Colon (tissue), 2 donors: ENCODE data around the gene NOL4L.

Experiments
- FAIRE-seq: peaks from 2 replicates; lab custom pipeline; 2012; peaks lifted over from hg19 to GRCh38; lab: Jason Lieb, UNC
- donor health status: control.
- donor health status: control.

The NOL4L gene

DNA sequence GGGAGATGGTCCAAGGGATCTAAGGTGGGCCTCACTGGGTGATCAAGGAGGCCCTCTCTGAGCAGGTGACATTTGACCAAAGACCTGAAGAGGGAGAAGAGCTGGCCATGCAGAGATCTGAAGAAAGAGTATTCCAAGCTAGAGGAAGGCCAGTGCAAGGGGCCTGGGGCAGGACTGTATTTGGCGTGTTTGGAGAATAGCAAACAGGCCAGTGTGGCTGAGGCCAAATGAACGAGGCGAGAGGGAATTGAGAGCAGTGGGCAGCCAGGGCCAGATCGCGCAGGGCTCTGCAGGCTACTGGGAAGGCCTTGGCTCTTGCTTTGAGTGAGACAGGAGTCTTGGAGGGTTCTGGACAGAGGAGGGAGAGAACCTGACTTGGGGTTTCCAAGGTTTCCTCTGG lies 9.3 kb downstream of the NOL4L start:
- FAIRE-seq = no peak

DNA sequence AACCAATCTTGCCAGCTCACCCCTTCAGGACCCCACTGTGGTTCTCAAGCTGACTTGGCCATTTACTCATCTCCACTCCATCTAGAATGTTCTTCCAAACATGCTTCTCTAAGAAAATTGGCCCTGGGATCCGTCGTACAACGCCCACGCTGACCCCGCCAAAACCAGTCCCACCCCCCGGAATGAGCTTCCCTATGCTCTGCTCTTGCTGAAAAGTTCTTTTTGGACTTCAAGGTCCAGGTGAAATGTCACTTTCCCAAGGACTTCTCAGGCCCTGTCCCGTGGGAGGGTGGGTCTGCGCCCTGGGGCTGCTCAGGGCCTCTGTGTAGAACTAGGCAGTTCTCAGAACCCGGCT lies 9.9 kb downstream of the NOL4L start:
- no peak for FAIRE-seq

- no peak for FAIRE-seq
Measured at GRCh38 chr20:32574296-32575226, 10.6 kb downstream of the NOL4L start.

- FAIRE-seq = no peak
Measured at GRCh38 chr20:32573167-32573851, 11.8 kb downstream of the NOL4L start.

DNA sequence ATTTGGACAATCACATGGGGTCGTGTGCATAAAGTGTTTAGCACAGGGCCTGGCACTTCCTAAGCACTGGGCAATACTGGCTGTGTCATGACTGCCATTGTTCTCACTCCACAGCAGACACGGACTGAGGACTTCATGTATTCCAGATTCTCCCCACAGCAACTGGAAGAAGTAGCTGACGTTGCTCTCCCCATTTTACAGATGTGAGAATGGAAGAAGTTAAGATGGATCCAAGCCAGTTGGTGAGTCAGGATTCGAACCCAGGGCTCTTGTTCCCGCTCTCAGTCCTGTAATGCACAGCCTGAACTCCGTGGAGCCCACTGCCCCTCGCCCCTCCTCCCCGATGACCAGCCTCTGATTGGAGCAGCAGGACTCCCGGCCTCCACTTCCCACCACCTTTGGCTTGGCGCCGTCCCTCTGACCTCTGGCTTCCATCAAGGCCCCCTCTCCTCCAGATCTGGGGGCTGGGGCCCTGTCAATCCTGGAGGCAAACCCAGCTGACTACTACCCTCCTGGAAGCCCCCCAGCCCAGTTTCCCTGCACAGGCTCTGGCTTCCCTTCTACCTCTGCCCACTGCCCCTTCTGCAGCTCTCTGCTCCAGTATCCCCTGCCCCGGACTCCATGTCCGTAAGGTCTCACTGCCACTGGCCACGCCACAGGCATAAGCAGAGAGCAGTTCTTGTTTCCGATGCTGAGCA lies 12.7 kb downstream of the NOL4L start:
- FAIRE-seq = no peak

- FAIRE-seq = no peak
Measured at GRCh38 chr20:32571566-32571965, 13.6 kb downstream of the NOL4L start.

GRCh38 chr20:32570401-32571190 lies 14.5 kb downstream of the NOL4L start:
- FAIRE-seq = no peak

- FAIRE-seq = no peak
Measured at GRCh38 chr20:32569380-32570305, 15.5 kb downstream of the NOL4L start.

DNA sequence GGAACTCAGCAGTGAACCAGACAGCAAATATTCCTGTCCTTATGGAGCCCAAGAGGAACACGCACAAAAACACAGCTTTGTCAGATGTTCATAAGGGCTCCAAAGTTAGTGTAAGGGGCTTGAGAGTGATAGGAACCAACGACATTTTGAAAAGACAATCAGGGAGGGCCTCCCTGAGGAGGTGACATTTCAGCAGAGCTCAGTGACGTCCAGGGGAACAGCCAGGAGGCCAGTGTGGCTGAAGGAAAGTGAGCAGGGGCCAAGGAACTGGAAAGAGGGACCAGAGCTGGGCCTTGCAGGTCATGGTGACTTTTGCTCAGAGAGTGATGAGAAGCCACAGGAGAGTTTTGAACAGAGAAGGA lies 16.1 kb downstream of the NOL4L start:
- no peak for FAIRE-seq

DNA sequence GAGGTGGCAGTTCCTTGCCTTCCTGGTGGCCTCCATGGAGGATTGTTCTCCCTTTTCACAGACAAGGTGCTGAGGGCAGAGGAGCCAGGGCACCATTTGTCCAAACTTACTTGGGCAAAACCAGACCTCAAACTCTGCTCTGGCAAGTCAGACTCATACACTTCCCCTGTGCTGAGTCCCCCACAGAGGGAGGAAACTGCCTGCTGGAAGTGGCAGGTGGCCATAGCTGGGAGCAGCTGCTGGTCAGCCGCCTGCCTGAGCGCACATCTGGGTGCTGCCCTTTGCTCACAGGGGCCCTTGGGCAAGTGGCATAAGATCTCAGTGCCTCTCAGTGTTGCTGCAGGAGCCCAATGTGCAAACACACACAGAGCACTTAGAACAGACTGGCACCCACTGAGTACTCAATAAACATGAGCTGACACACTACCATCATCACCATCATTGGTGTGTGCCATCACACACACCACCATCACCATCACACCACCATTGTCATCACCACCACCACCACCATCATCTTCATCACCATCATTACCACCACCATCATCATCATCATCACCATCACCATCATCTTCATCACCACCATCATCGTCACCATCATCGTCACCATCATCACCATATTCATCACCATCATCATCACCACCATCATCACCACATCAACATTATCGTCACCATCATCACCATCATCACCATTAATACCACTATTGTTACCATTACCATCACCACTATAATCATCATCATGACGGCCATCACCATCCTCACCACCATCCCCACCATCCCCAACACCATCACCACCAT lies 17.6 kb downstream of the NOL4L start:
- no peak for FAIRE-seq

DNA sequence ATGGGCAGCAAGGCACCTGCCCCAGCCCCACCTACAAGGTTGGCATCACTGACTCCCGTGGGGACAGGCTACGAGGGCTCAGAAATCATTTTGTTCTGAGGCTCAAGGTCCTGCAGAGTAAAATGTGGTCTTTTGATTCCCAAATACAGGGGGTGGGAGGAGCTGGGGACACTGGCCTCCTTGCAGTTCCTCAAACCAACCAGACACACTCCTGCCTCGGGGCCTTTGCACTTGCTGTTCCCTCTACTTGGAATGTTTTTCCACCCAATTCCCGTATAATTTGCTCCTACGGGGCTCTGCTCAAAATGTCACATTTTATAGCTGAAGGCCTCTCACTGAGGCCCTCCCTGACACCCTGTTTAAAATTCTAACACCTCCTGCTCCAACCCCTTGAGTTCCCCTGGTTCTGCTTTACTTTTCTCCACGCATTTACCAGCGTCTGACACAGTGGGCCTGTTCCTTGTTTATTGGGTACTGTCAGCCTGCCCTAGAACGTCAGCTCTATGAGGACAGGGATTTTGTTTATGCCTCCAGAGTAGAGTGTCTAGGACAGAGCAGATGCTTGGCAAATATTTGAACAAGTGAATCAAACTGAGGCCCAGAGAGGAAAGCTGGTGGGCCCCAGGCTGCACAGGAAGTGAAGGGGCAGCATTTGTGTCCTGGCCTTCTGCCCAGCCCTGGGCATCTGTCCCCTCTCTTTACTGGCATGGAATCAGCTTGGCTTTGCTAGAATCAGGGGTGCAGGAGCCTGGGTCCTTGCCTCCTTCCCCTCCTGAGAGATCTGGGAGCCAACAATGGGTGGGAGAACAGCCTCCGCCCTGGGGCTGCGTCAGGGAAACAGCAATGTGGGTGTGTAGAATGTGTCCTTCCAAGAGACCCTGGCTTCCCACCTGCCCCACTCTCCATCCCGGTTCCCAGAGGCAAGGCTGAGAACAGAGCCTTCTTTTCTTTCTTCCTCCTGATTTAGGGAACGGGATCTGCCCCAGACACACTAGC lies 18.5 kb downstream of the NOL4L start:
- no peak for FAIRE-seq

GRCh38 chr20:32565735-32566032 lies 19.4 kb downstream of the NOL4L start:
- no peak for FAIRE-seq

GRCh38 chr20:32564921-32565734 lies 20.0 kb downstream of the NOL4L start:
- no peak for FAIRE-seq

- no peak for FAIRE-seq
Measured at GRCh38 chr20:32564440-32564839, 20.7 kb downstream of the NOL4L start.

DNA sequence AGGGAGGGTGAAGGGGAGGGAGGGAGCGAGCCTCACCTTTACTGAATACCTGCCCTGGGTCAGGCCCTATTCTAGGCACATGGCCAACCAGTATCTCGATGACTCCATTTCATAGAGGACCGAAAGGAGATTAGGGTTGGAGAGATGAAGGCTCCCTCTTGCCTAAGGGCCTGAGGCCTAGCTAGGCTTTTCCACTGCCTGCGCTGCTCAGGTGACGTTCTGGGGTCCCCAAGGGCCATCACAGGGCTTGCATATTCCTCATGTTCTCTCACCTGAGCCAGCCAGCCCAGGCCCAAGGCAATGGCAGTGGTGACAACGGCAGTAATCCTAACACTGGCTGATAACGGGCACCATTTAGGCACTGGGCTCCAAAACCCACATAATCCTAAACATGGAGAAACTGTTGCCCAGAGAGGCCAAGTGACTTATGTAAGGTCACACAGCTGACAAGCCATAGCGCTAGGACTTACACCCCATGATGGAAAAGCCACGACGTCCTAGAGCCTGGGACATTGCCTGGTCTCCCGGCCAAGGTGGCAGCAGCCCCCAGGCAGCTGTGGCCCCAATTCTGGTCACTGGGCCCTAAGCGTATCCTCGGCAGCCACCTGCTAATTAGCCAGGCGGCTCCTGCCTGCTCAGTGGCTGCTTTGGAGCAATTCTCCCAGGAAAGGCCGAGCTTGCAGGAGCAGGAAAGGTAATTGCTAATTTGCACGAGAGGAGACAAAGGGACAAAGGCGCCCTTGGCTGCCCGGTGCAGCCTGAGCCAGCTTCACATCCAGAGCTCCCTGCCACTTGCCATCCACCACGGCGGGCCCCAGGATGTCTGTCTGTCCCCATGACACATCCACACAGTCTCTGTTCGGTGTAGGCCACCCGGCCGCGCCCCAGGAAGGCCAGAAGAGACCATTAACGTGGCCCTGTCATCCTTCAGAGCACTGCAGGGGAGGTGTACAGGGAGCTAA lies 21.5 kb downstream of the NOL4L start:
- FAIRE-seq = no peak

- no peak for FAIRE-seq
Measured at GRCh38 chr20:32562495-32562911, 22.6 kb downstream of the NOL4L start.
